ENCODE measurements around the gene POU4F1.

- TF ChIP-seq CTCF (IDR thresholded peaks at IDR 0.05) (no peak), EZH2 (IDR thresholded peaks at IDR 0.05; ENCODE audit: borderline replicate concordance, insufficient read depth, low read depth, low read length, poor library complexity, severe bottlenecking) (no peak)
These were observed 19.8 kb upstream of the POU4F1 start for GRCh38 chr13:78623132-78623531.

All from B cell (primary cell).